HG02588 (cell line): ENCODE measurements around the gene PIM1.
"Not testable (repeated sequence)": the region's sequence is repeated elsewhere in the genome, so short reads cannot be mapped to it uniquely, and the experiment has no call there.

Source experiments
- ATAC-seq: cut with Tn5 transposase; IDR thresholded peaks from one replicate; pipeline ENCODE4 v1.9.1; 2021; ENCODE audit warnings: mild to moderate bottlenecking, moderate library complexity; ENCODE audit not compliant: unreplicated experiment

The PIM1 gene

GRCh38 chr6:37187321-37188022 lies 17.5 kb downstream of the PIM1 start:
- ATAC-seq = no peak

GRCh38 chr6:37188962-37189510 lies 19.1 kb downstream of the PIM1 start:
- no peak for ATAC-seq

- no peak for ATAC-seq
Observed at GRCh38 chr6:37190159-37190535, 20.2 kb downstream of the PIM1 start.

GRCh38 chr6:37192666-37193065 lies 22.7 kb downstream of the PIM1 start:
- no peak for ATAC-seq

GRCh38 chr6:37194886-37195285 lies 24.9 kb downstream of the PIM1 start:
- ATAC-seq = not testable (repeated sequence)

GRCh38 chr6:37196451-37196850 lies 26.5 kb downstream of the PIM1 start:
- not testable (repeated sequence) for ATAC-seq

GRCh38 chr6:37200085-37200484 lies 30.1 kb downstream of the PIM1 start:
- no peak for ATAC-seq

GRCh38 chr6:37201726-37202125 lies 31.8 kb downstream of the PIM1 start:
- ATAC-seq = no peak

- no peak for ATAC-seq
Observed at GRCh38 chr6:37202788-37203491, 33.0 kb downstream of the PIM1 start.

- no peak for ATAC-seq
Observed at GRCh38 chr6:37204014-37204751, 34.2 kb downstream of the PIM1 start.

- no peak for ATAC-seq
Observed at GRCh38 chr6:37205175-37205996, 35.4 kb downstream of the PIM1 start.

- no peak for ATAC-seq
Observed at GRCh38 chr6:37205997-37206340, 36.0 kb downstream of the PIM1 start.

- ATAC-seq = no peak
Observed at GRCh38 chr6:37206622-37207021, 36.7 kb downstream of the PIM1 start.

- ATAC-seq = no peak
Observed at GRCh38 chr6:37207903-37208456, 38.0 kb downstream of the PIM1 start.

GRCh38 chr6:37208793-37209192 lies 38.8 kb downstream of the PIM1 start:
- no peak for ATAC-seq

GRCh38 chr6:37209461-37210205 lies 39.7 kb downstream of the PIM1 start:
- no peak for ATAC-seq

GRCh38 chr6:37210313-37210968 lies 40.5 kb downstream of the PIM1 start:
- ATAC-seq = no peak

GRCh38 chr6:37212268-37212667 lies 42.3 kb downstream of the PIM1 start:
- ATAC-seq = no peak

GRCh38 chr6:37218061-37218460 lies 48.1 kb downstream of the PIM1 start:
- ATAC-seq = no peak
